WTC11 (cell line): ENCODE measurements around the gene CXCL11. TPM values are rescaled to one million over a fixed set of nuclear protein-coding genes. Genes with fewer than 3 reads are reported as not detected.

ENCODE experiments used
- ATAC-seq: fragments of 200-7000 bp; cut with Tn5 transposase; 2 replicates; pipeline ENCODE4 v1.10.0; 2021; ENCODE audit warnings: mild to moderate bottlenecking, moderate library complexity
- Bru-seq: library from RNA; stranded (reverse); fragments of 400-500 nt; gene quantifications from one replicate; lab custom pipeline; 2021; lab: Mats Ljungman, UMichigan
- CTCF ChIA-PET: fragments of 300-600 bp; sonication (Branson Sonifier 250); formaldehyde crosslinking; loops from one replicate; lab custom pipeline; 2021; ENCODE audit warnings: antibody characterized with exemption; lab: Charles Lee
- POLR2A ChIA-PET: fragments of 350-600 bp; sonication (Branson Sonifier 250); formaldehyde crosslinking; loops from one replicate; lab custom pipeline; 2021; ENCODE audit warnings: antibody characterized with exemption; lab: Charles Lee
- DNase-seq: peaks from one replicate; pipeline ENCODE4 v3.0.0; 2021; ENCODE audit warnings: low spot score
- H3K27ac Mint-ChIP-seq: 2 replicates; pipeline ENCODE4 v1.8.0; 2021; ENCODE audit warnings: mixed read lengths
- H3K27me3 Mint-ChIP-seq: 2 replicates; pipeline ENCODE4 v1.8.0; 2021; ENCODE audit warnings: low read depth, mild to moderate bottlenecking, moderate library complexity, mixed read lengths
- H3K36me3 Mint-ChIP-seq: 2 replicates; pipeline ENCODE4 v1.8.0; 2021; ENCODE audit warnings: mixed read lengths
- H3K4me1 Mint-ChIP-seq: 2 replicates; pipeline ENCODE4 v1.8.0; 2022; ENCODE audit warnings: mixed read lengths
- H3K4me3 Mint-ChIP-seq: 2 replicates; pipeline ENCODE4 v1.8.0; 2021; ENCODE audit warnings: mild to moderate bottlenecking, moderate library complexity, mixed read lengths
- H3K9me3 Mint-ChIP-seq: 2 replicates; pipeline ENCODE4 v1.8.0; 2021; ENCODE audit warnings: mixed read lengths
- ARID4B ChIP-seq: sonication (generic); formaldehyde crosslinking; IDR thresholded peaks from 2 replicates; pipeline ENCODE4 v1.8.0; 2023; ENCODE audit warnings: missing genetic modification reagents, mild to moderate bottlenecking, borderline replicate concordance
- FOXP1 ChIP-seq: sonication (generic); formaldehyde crosslinking; IDR thresholded peaks from 2 replicates; pipeline ENCODE4 v1.8.0; 2022; ENCODE audit warnings: missing genetic modification reagents, mild to moderate bottlenecking, moderate library complexity, borderline replicate concordance
- FOXP4 ChIP-seq: sonication (generic); formaldehyde crosslinking; IDR thresholded peaks from 2 replicates; pipeline ENCODE4 v1.8.0; 2022; ENCODE audit warnings: mild to moderate bottlenecking, missing genetic modification reagents
- MAX ChIP-seq: sonication (generic); formaldehyde crosslinking; IDR thresholded peaks from 2 replicates; pipeline ENCODE4 v1.8.0; 2022; ENCODE audit warnings: mild to moderate bottlenecking, missing genetic modification reagents
- NFYB ChIP-seq: sonication (generic); formaldehyde crosslinking; conservative IDR thresholded peaks from 2 replicates; pipeline ENCODE4 v1.8.0; 2022; ENCODE audit warnings: low read depth, missing genetic modification reagents
- PREB ChIP-seq: sonication (generic); formaldehyde crosslinking; IDR thresholded peaks from 2 replicates; pipeline ENCODE4 v1.8.1; 2022; ENCODE audit warnings: mild to moderate bottlenecking, missing genetic modification reagents, moderate library complexity, borderline replicate concordance
- USF1 ChIP-seq: sonication (generic); formaldehyde crosslinking; IDR thresholded peaks from 2 replicates; pipeline ENCODE4 v1.8.0; 2022; ENCODE audit warnings: mild to moderate bottlenecking, missing genetic modification reagents
- USF2 ChIP-seq: sonication (generic); formaldehyde crosslinking; IDR thresholded peaks from 2 replicates; pipeline ENCODE4 v1.8.1; 2023; ENCODE audit warnings: mild to moderate bottlenecking, missing genetic modification reagents, moderate library complexity
- ZNF416 ChIP-seq: fragments of 250-450 bp; sonication (Bioruptor Pico); IDR thresholded peaks from 2 replicates; pipeline ENCODE4 v1.9.0; 2021; ENCODE audit warnings: mild to moderate bottlenecking, inconsistent platforms
- ZNF512 ChIP-seq: sonication (generic); formaldehyde crosslinking; IDR thresholded peaks from 2 replicates; pipeline ENCODE4 v1.8.1; 2022; ENCODE audit warnings: missing genetic modification reagents, borderline replicate concordance
- ZSCAN18 ChIP-seq: fragments of 250-450 bp; sonication (Bioruptor Pico); IDR thresholded peaks from 2 replicates; pipeline ENCODE4 v2.1.2; 2022; ENCODE audit warnings: mild to moderate bottlenecking, moderate library complexity
- long read RNA-seq, 3 experiments: library from RNA in 1 of 3; library from capped mRNA in 1 of 3; library from polyadenylated mRNA in 1 of 3; unstranded in 2 of 3; stranded (forward) in 1 of 3; transcript quantifications; one replicate each; pipeline ENCODE4 v2.0.0, GENCODE V29; 2021
- total RNA-seq: library from RNA; stranded (reverse); gene quantifications from 3 replicates; pipeline ENCODE4 v1.2.3, GENCODE V29; 2021

The CXCL11 gene
- total RNA-seq = 0.20 TPM in 1 of 3 replicates, not detected in the others
- not detected for Bru-seq, nascent RNA
- long read RNA-seq, experiment 1 = 0 reads
- long read RNA-seq, experiment 2 = 0 reads
- long read RNA-seq, experiment 3 = 0 reads

- POLR2A ChIA-PET = no interaction called here
- Mint-ChIP-seq H3K27ac (no peak within 1 kb of the TSS), H3K27me3 (no peaks in the 10 kb centered on the region), H3K4me3 (no peak within 1 kb of the TSS), H3K36me3 (no peaks in the 10 kb centered on the region), H3K9me3 (no peaks in the 10 kb centered on the region), H3K4me1 (no peaks in the 10 kb centered on the region)
- CTCF ChIA-PET = interaction anchor here (0.5 to 1.8 kb wide), 6 partner anchors 10 to 243 kb away, joined by 3 to 13 read pairs (median 5); no protein-coding TSS in a partner anchor
- TF ChIP-seq FOXP1 (CRISPR knock-in tag) (no peak), FOXP4 (CRISPR knock-in tag) (no peak), ARID4B (no peak), MAX (no peak)
- ATAC-seq = no peak
- no peak for DNase-seq
Observed at GRCh38 chr4:76035799-76036380, at the start of gene CXCL11. TSS of gene CXCL11 (minus strand) at chr4:76036070. CDS start at chr4:76035987, 83 bp downstream.

GRCh38 chr4:76084542-76084941, 48.7 kb upstream of the CXCL11 start:
- ATAC-seq (no peak), DNase-seq (no peak)
- TF ChIP-seq PREB (no peak), USF1 (CRISPR knock-in tag) (no peak), USF2 (CRISPR knock-in tag) (no peak), ZSCAN18 (CRISPR knock-in tag) (no peak), NFYB (CRISPR knock-in tag) (no peak), ZNF416 (no peak), ZNF512 (CRISPR knock-in tag) (no peak)
- Mint-ChIP-seq H3K9me3 (no peaks in the 10 kb centered on the region), H3K4me3 (no peak overlapping the region), H3K4me1 (peaks cover 6% of the 10 kb centered on the region), H3K27ac (no peak overlapping the region), H3K36me3 (no peaks in the 10 kb centered on the region), H3K27me3 (no peaks in the 10 kb centered on the region)
- ChIA-PET CTCF (interaction anchor here (5.1 kb wide), 1 partner anchor 88 kb away, joined by 29 read pairs; no protein-coding TSS in a partner anchor), POLR2A (interaction anchor here (1.4 kb wide), 1 partner anchor 144 kb away, joined by 3 read pairs; no protein-coding TSS in a partner anchor)
